ENCODE results near the gene ERBB4. TPM values are rescaled to one million over a fixed set of nuclear protein-coding genes. Genes with fewer than 3 reads are reported as not detected.

The ERBB4 gene
- total RNA-seq, 1 experiment from 2014 or later, result 0.04 TPM

DNA sequence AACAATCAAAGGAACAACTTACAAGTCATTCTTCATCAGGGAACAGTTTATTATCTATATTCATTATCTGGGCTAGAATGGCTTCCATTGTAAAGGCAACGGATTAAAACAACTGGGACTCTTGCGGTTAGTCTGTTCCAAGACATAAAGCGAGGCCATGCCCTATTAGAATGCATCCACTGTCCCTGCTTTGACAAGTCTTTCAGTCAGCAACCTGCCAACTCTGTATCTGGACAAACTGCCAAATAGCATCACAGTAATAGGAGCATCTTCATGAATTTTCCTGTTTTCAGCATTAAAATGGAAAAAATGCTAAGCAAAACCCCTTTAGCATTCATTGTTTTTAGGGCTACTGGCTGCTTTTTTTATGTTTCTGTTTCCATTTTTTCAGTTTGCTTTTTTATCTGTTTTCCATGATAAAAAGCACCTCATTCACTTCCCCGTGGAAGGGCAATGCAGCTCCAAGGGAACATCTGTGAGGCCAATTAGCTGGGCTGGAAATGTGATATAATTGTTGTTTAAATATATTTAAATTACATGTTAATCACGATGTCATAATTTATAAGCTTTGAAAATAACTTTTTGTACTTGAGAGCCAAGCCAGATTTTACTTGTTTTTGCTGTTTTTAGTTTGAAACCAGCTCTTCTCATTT, 1147.9 kb downstream of the ERBB4 start:
- TF ChIP-seq, protein P1, sequence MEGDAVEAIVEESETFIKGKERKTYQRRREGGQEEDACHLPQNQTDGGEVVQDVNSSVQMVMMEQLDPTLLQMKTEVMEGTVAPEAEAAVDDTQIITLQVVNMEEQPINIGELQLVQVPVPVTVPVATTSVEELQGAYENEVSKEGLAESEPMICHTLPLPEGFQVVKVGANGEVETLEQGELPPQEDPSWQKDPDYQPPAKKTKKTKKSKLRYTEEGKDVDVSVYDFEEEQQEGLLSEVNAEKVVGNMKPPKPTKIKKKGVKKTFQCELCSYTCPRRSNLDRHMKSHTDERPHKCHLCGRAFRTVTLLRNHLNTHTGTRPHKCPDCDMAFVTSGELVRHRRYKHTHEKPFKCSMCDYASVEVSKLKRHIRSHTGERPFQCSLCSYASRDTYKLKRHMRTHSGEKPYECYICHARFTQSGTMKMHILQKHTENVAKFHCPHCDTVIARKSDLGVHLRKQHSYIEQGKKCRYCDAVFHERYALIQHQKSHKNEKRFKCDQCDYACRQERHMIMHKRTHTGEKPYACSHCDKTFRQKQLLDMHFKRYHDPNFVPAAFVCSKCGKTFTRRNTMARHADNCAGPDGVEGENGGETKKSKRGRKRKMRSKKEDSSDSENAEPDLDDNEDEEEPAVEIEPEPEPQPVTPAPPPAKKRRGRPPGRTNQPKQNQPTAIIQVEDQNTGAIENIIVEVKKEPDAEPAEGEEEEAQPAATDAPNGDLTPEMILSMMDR (conservative IDR thresholded peaks at IDR 0.05), result no peak
- no peaks in the 10 kb centered on the region for H3K23me2 ChIP-seq (ENCODE audit: insufficient read length, low read depth, low read length, poor library complexity, severe bottlenecking)
- H3K9me3 ChIP-seq (ENCODE audit: control insufficient read depth, low read depth, low read length), result no peaks in the 10 kb centered on the region
- H2BK5ac ChIP-seq (ENCODE audit: insufficient read length, low read length), result no peak overlapping the region
- H4K91ac ChIP-seq (ENCODE audit: insufficient read length, low read depth, low read length), result no peak overlapping the region
- H3K14ac ChIP-seq (ENCODE audit: insufficient read depth, low read length), result no peak overlapping the region
- Mint-ChIP-seq H3K4me1 (peaks cover 8% of the 10 kb centered on the region in 2 experiments), H3K36me3 (ENCODE audit: insufficient read depth in 1 of 3, low read depth in 3 of 3) (no peaks in the 10 kb centered on the region), H3K27me3 (ENCODE audit: low read depth) (no peaks in the 10 kb centered on the region), H3K4me3 (no peak overlapping the region), H3K27ac (no peak overlapping the region), H3K9me3 (no peaks in the 10 kb centered on the region)
- H3T11ph ChIP-seq (ENCODE audit: low read length), result no peak overlapping the region
- no peak overlapping the region for H2AFZ ChIP-seq (ENCODE audit: low read length)
- H3K27me3 ChIP-seq (ENCODE audit: insufficient read depth, low read length), result no peaks in the 10 kb centered on the region
- H4K8ac ChIP-seq (replicated peaks; ENCODE audit: insufficient read length, low read depth, low read length), result no peak overlapping the region
- no peak overlapping the region for H2BK120ac ChIP-seq (ENCODE audit: low read depth, low read length, poor library complexity, severe bottlenecking)
- H3K27ac ChIP-seq (ENCODE audit: insufficient read length, low read depth, low read length), result no peak overlapping the region
- H2BK15ac ChIP-seq (ENCODE audit: low read depth, low read length), result no peak overlapping the region
- no peak overlapping the region for H3K4ac ChIP-seq (ENCODE audit: low read depth, low read length)
- peaks cover 2% of the 10 kb centered on the region; the same call in 1 of the 2 replicates for H3K4me1 ChIP-seq (ENCODE audit: insufficient read depth, low read length)
- no CpG with 5 or more reads among the region's 5 CpGs for WGBS (ENCODE audit: extremely low coverage, insufficient read length, low lambda C conversion rate)
- H2BK12ac ChIP-seq (ENCODE audit: insufficient read length, low read depth, low read length), result no peak overlapping the region
- no peaks in the 10 kb centered on the region for H3K79me2 ChIP-seq (ENCODE audit: insufficient read depth, low read length)
- no peaks in the 10 kb centered on the region for H3K79me1 ChIP-seq (ENCODE audit: insufficient read depth, low read depth, low read length, poor library complexity, severe bottlenecking)
- no peak overlapping the region for H3K56ac ChIP-seq (ENCODE audit: insufficient read length, low read depth, low read length)
- no peaks in the 10 kb centered on the region for H4K20me1 ChIP-seq (ENCODE audit: control insufficient read depth, insufficient read depth, insufficient read length)
- no peak overlapping the region for H3K4me2 ChIP-seq (ENCODE audit: insufficient read depth, insufficient read length, low read length)
- H4K5ac ChIP-seq (ENCODE audit: insufficient read length, low read depth, low read length), result no peak overlapping the region
- DNase-seq, result no peak
- H3K18ac ChIP-seq (ENCODE audit: insufficient read length, low read depth, low read length), result no peak overlapping the region
- no peak overlapping the region for H3K23ac ChIP-seq (ENCODE audit: insufficient read length, low read depth, low read length)
- H2AK5ac ChIP-seq (ENCODE audit: insufficient read length, low read length), result no peak overlapping the region
- no peak overlapping the region for H3K9ac ChIP-seq (ENCODE audit: extremely low read depth, insufficient read length, low read length)
- no peak overlapping the region for H2BK20ac ChIP-seq (ENCODE audit: low read depth, low read length, poor library complexity, severe bottlenecking)

Measured in H9 (cell line).